Lower lobe of right lung (tissue), 2 donors: ENCODE measurements around the gene KRTAP2-2. TPM values are rescaled to one million over a fixed set of nuclear protein-coding genes. Genes with fewer than 3 reads are reported as not detected.
"Not testable (repeated sequence)": the region's sequence is repeated elsewhere in the genome, so short reads cannot be mapped to it uniquely, and the experiment has no call there.

Experiments
- ATAC-seq, 2 donors: fragments of 200-7000 bp; cut with Tn5 transposase; one replicate each; pipeline ENCODE4 v1.9.1; 2020 to 2022; ENCODE audit warnings: mild to moderate bottlenecking in 2 of 2, moderate library complexity in 2 of 2
- DNase-seq: peaks from one replicate; pipeline ENCODE4 v3.0.0-alpha.2; 2020
- H3K27ac ChIP-seq: fragments of 200-600 bp; one replicate; pipeline ENCODE4 v1.8.0; 2022
- H3K27me3 ChIP-seq: fragments of 200-600 bp; one replicate; pipeline ENCODE4 v1.8.0; 2022; ENCODE audit warnings: low read depth
- H3K36me3 ChIP-seq: fragments of 200-600 bp; one replicate; pipeline ENCODE4 v1.8.0; 2022; ENCODE audit warnings: mild to moderate bottlenecking
- H3K4me1 ChIP-seq: fragments of 200-600 bp; one replicate; pipeline ENCODE4 v1.8.0; 2022
- H3K4me3 ChIP-seq: fragments of 200-600 bp; one replicate; pipeline ENCODE4 v1.8.0; 2022; ENCODE audit warnings: mild to moderate bottlenecking
- H3K9me3 ChIP-seq: fragments of 200-600 bp; one replicate; pipeline ENCODE4 v1.8.0; 2022
- CTCF ChIP-seq: fragments of 200-600 bp; IDR thresholded peaks from one replicate; pipeline ENCODE4 v1.8.0; 2022; ENCODE audit warnings: antibody characterized with exemption, mild to moderate bottlenecking
- intact Hi-C: fragments of 100-400 bp; cut with DNase I; formaldehyde crosslinking; loops from one replicate; pipeline ENCODE4 v1.11.0; 2022
- total RNA-seq: library from RNA; stranded (reverse); fragmentation: NEBNext Ultra II Directional; extraction: Animal tissue kit (Norgen Biotek cat#: 25700); gene quantifications from one replicate; pipeline ENCODE4 v1.2.1, GENCODE V29; 2021
- donor health status: DM: no; HTN: yes; CAD: no; lungs with severe emphysema.

Gene KRTAP2-2
- total RNA-seq, 1 donor from 2014 or later = not detected

DNA sequence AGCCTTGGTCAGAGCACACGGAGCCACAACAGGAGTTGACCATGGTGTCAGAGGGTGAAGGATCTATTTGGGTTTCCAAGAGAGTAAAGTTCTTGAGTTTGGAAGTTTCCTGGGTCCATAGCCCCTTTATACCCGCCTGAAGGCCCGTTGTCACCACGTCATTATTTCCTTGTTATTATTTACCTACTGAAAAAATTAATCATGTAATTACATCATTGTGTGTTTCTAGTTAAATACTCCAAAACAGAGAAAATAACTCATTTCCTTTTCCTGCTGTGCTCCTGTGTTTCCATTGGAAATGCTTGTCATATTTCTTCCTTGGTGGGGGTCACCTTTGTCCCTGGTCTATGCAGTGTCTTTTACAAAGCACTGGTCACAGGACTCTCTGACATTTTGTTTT is 43.0 kb upstream of the KRTAP2-2 start, which contains the start of gene KRTAP4-8:
TSS of gene KRTAP4-8 (minus strand) at position 101 of the 400 bp plus-strand sequence. CDS start at position 43, 58 bp downstream.
- no peak within 1 kb of the TSS for H3K4me3 ChIP-seq
- intact Hi-C loops = no loop called here
- TF ChIP-seq CTCF = no peak
- DNase-seq = no peak
- ATAC-seq = no peak
- H3K9me3 ChIP-seq = no peaks in the 10 kb centered on the region
- no peak within 1 kb of the TSS for H3K27ac ChIP-seq
- no peaks in the 10 kb centered on the region for H3K4me1 ChIP-seq
- no peaks in the 10 kb centered on the region for H3K36me3 ChIP-seq
- H3K27me3 ChIP-seq = peaks cover 3% of the 10 kb centered on the region

DNA sequence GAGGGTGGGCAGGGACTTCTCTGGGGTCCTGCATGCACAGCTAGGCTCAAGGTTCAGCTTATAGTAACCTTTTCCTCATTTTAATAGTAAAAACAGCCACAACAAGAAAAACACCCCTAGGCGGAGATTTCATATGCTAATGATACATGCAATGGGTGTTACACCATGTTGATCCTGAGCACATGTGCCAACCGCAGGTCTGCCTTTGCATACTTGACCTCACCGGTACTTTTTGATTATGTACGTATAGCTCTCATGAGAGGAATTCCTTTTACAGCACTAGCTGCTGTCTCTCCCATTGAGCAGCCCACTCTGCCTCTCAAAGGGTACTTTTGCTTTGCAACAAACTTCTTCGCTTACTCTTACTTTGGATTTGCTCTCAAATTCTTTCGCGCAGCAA is 41.0 kb upstream of the KRTAP2-2 start:
- Histone ChIP-seq H3K36me3 (no peaks in the 10 kb centered on the region), H3K4me1 (no peaks in the 10 kb centered on the region), H3K27ac (no peak overlapping the region), H3K4me3 (no peak overlapping the region), H3K27me3 (peaks cover 3% of the 10 kb centered on the region), H3K9me3 (no peaks in the 10 kb centered on the region)
- no peak for TF ChIP-seq CTCF
- intact Hi-C loops = no loop called here
- DNase-seq (no peak), ATAC-seq (peak in 1 of 2 donors; percentile 32)

DNA sequence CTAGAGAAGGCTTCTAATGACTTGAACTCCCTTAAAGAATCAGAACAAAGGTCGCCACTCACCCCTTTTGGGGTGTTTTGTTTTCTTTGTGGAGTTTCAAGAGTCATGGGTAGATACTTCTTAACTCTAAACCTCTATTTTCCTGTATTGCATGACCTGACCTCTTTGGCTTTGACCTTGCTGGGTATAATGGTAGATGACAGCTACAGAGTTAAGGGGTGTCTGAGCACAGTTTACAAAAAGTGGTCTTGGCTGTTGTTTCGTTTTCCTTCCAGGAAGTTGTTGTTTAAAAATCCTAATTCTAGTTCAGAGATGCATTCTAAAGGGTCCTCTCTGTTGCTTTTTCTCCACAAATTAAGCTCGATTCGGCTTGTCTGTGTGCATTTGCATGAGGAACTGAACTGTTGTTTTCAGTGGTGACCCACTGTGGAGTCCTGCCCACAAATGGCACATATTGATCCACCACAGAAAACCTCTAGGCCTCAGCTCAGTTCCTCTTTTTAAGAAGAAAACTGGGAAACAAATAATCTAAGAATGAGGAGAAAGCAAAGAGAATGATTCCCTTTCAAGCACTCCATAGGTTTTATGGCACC is 33.8 kb upstream of the KRTAP2-2 start:
- H3K27me3 ChIP-seq, DNase-seq, H3K27ac ChIP-seq, H3K9me3 ChIP-seq, intact Hi-C loops, ATAC-seq, H3K36me3 ChIP-seq, H3K4me3 ChIP-seq, H3K4me1 ChIP-seq: not testable (repeated sequence)

DNA sequence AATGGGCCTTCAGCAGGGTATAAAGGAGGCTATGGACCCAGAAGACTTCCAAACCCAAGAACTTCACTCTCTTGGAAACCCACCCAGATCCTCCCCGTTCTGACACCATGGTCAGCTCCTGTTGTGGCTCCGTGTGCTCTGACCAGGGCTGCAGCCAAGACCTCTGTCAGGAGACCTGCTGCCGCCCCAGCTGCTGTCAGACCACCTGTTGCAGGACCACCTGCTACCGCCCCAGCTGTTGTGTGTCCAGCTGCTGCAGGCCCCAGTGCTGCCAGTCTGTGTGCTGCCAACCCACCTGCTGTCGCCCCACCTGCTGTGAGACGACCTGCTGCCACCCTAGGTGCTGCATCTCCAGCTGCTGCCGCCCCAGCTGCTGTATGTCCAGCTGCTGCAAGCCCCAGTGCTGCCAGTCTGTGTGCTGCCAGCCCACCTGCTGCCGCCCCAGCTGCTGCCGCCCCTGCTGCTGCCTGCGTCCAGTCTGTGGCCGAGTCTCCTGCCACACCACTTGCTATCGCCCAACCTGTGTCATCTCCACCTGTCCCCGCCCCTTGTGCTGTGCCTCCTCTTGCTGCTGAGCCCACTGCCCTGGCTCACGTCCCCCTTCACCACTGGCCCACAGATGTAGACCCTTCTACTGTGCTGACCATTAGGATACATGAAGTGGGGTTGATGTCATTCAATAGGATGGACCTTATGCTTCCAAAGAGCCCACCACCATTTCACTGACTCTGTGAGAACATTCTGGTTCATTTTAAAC is 29.2 kb upstream of the KRTAP2-2 start, which contains the start of gene KRTAP4-7:
TSS of gene KRTAP4-7 (plus strand) at position 51 of the 757 bp plus-strand sequence. CDS start at position 108, 57 bp downstream.
- H3K4me1 ChIP-seq, H3K36me3 ChIP-seq, H3K9me3 ChIP-seq, H3K27me3 ChIP-seq, H3K4me3 ChIP-seq, intact Hi-C loops, H3K27ac ChIP-seq, DNase-seq, ATAC-seq: not testable (repeated sequence)

GRCh38 chr17:41083427-41083826 is 28.4 kb upstream of the KRTAP2-2 start:
- H3K4me3 ChIP-seq, H3K36me3 ChIP-seq, ATAC-seq, H3K27me3 ChIP-seq, intact Hi-C loops, H3K9me3 ChIP-seq, H3K4me1 ChIP-seq, H3K27ac ChIP-seq, DNase-seq: not testable (repeated sequence)

DNA sequence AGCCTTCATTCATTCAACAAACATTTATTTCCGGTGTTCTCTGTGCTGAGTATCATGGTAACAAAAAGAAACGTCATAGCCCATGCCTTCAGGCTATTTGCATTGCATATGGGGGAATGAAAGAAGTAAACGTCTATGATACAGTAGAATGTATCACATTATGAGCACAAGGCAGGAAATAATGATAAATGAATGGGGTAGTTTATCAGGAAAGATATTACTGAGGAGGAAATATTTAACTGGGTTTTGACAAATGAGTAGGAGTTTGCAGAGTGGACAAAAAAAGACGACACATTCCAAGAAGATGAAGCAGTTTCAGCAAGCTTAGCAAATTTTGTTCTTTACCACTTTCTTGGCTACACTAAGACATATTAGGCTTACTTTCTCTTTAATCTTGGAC is 27.6 kb upstream of the KRTAP2-2 start:
- ATAC-seq = no peak
- Histone ChIP-seq H3K4me3 (no peak overlapping the region), H3K4me1 (no peaks in the 10 kb centered on the region), H3K36me3 (no peaks in the 10 kb centered on the region), H3K27ac (no peak overlapping the region), H3K27me3 (no peaks in the 10 kb centered on the region), H3K9me3 (no peaks in the 10 kb centered on the region)
- no peak for DNase-seq
- intact Hi-C loops = no loop called here
- no peak for TF ChIP-seq CTCF

- H3K27ac ChIP-seq = no peak overlapping the region
- no peak for TF ChIP-seq CTCF
- no peaks in the 10 kb centered on the region for H3K4me1 ChIP-seq
- no peak for DNase-seq
- intact Hi-C loops = no loop called here
- no peaks in the 10 kb centered on the region for H3K27me3 ChIP-seq
- H3K4me3 ChIP-seq = no peak overlapping the region
- no peaks in the 10 kb centered on the region for H3K36me3 ChIP-seq
- no peaks in the 10 kb centered on the region for H3K9me3 ChIP-seq
- no peak for ATAC-seq
These were observed 21.8 kb upstream of the KRTAP2-2 start for GRCh38 chr17:41076788-41077187.
